Fibroblast of lung (primary cell): ENCODE results near the gene VTCN1.

Source experiments
- EZH2 ChIP-seq: IDR thresholded peaks from 2 replicates; pipeline ENCODE4 v1.5.1; 2012; ENCODE audit warnings: low read length, control low read depth, mild to moderate bottlenecking; ENCODE audit errors: missing control alignments
- TF ChIP-seq, protein P1 (sequence below), 2 donors: IDR thresholded peaks in 1 of 2; conservative IDR thresholded peaks in 1 of 2; 1 replicate in 1 of 2; 2 replicates in 1 of 2; pipeline ENCODE4 v1.5.1; 2011 to 2012; ENCODE audit warnings: low read length in 2 of 2, control low read depth in 1 of 2, inconsistent platforms in 1 of 2, low read depth in 1 of 2, mild to moderate bottlenecking in 1 of 2

DNA sequence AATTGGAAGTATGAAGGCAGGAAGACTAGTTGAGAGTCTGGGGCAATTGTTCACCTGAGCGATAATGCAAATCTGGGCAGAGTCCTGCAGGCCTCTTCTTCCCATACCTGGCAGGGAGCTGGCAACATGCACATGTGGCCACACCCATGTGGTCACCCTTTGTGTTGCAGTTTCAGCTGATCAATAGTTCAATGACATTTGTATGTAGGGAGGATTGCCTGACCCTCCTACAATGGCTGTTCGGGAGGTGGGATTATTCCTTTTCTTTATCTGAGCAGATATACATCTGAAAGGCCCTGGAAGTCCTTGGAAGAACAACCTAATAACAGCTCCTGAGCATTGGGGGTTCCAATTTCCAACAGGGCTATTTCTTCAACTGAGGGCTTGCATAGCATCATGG lies 74.0 kb downstream of the VTCN1 start:
- TF ChIP-seq, protein P1, sequence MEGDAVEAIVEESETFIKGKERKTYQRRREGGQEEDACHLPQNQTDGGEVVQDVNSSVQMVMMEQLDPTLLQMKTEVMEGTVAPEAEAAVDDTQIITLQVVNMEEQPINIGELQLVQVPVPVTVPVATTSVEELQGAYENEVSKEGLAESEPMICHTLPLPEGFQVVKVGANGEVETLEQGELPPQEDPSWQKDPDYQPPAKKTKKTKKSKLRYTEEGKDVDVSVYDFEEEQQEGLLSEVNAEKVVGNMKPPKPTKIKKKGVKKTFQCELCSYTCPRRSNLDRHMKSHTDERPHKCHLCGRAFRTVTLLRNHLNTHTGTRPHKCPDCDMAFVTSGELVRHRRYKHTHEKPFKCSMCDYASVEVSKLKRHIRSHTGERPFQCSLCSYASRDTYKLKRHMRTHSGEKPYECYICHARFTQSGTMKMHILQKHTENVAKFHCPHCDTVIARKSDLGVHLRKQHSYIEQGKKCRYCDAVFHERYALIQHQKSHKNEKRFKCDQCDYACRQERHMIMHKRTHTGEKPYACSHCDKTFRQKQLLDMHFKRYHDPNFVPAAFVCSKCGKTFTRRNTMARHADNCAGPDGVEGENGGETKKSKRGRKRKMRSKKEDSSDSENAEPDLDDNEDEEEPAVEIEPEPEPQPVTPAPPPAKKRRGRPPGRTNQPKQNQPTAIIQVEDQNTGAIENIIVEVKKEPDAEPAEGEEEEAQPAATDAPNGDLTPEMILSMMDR (conservative IDR thresholded peaks at IDR 0.05 in 1 of 2, IDR thresholded peaks at IDR 0.05 in 1 of 2; ENCODE audit: low read depth in 1 of 2, low read length in 2 of 2) = no peak
- no peak for TF ChIP-seq EZH2
